Measurements from ENCODE around the gene PLSCR5. TPM values are rescaled to one million over a fixed set of nuclear protein-coding genes. Genes with fewer than 3 reads are reported as not detected.

PLSCR5 gene
- total and polyA plus RNA-seq, 10 of the 15 experiments (the other 5 are each of a cell fraction or from before 2014, with no cell fraction given): 0.06 TPM; not detected in 9

DNA sequence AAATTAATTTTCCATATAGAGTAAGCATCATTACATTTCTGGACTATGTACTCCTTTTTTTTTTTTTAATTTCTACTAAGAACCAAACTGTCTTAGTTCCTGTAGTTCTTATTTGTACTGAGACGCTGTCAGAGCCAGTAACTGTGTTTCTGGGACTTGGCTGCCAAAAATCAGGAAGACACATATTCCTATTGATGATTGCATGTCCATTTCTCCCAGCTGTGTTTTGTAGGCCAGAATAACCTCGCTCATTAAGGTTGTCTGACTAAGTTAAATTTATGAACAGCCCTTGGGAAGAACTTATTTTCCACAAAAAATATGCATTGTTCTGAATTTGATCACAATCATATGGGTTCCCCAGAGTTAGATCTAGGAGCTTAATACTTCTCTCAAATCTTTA is 29.5 kb downstream of the PLSCR5 start:
- TF ChIP-seq IRF4 (IDR thresholded peaks at IDR 0.05; ENCODE audit: low read depth, low read length) (no peak), NBN (IDR thresholded peaks at IDR 0.05) (no peak), JUND (IDR thresholded peaks at IDR 0.05; ENCODE audit: low read depth, low read length) (no peak), TCF3 (IDR thresholded peaks at IDR 0.05; ENCODE audit: borderline replicate concordance, insufficient read depth, low read depth, low read length) (no peak)
- Histone ChIP-seq H3K9ac (ENCODE audit: control insufficient read depth, insufficient read depth, low read length) (no peak overlapping the region), H2AFZ (ENCODE audit: control insufficient read depth, low read depth, low read length) (no peak overlapping the region), H3K27ac (ENCODE audit: control insufficient read depth, insufficient read depth) (no peak overlapping the region), H3K36me3 (ENCODE audit: control insufficient read depth in 2 of 2, insufficient read depth in 2 of 2, low read length in 1 of 2) (no peaks in the 10 kb centered on the region), H3K4me3 (no peak overlapping the region), H3K4me1 (ENCODE audit: control insufficient read depth, insufficient read depth, low read length) (no peaks in the 10 kb centered on the region), H3K27me3 (replicated peaks in 1 of 2; ENCODE audit: control insufficient read depth in 2 of 2, insufficient read depth in 2 of 2, low read length in 1 of 2) (no peaks in the 10 kb centered on the region), H3K79me2 (ENCODE audit: control insufficient read depth, insufficient read depth, low read length) (no peaks in the 10 kb centered on the region), H3K9me3 (replicated peaks; ENCODE audit: control insufficient read depth, insufficient read depth, low read length) (no peaks in the 10 kb centered on the region), H3K4me2 (ENCODE audit: control insufficient read depth, insufficient read depth) (no peak overlapping the region), H4K20me1 (ENCODE audit: control insufficient read depth, insufficient read depth) (no peaks in the 10 kb centered on the region)
- ChIA-PET CTCF (interaction anchor here (0.9 to 2.0 kb wide), 5 partner anchors 381 to 388 kb away, joined by 3 to 9 read pairs (median 4); no protein-coding TSS in a partner anchor), RAD21 (ENCODE audit: unreplicated experiment) (interaction anchor here (1.2 kb wide), 1 partner anchor 510 kb away, joined by 3 read pairs; no protein-coding TSS in a partner anchor), POLR2A (no interaction called here), SMC1A (ENCODE audit: uncharacterized antibody, unreplicated experiment) (interaction anchor here (0.8 to 1.6 kb wide), 4 partner anchors 8 to 510 kb away, joined by 3 to 4 read pairs (median 4); no protein-coding TSS in a partner anchor)
- in situ Hi-C loops (cut with MboI): loop anchor here (5.0 to 25.0 kb wide), 2 partner anchors 358 to 513 kb away; no protein-coding TSS in a partner anchor
- no TSS peak for BruUV-seq (replicated peaks)
- DNase-seq (ENCODE audit: low read depth, low spot score): no peak
- no peak for ATAC-seq
- FAIRE-seq: no peak
- 44% methylated on average over 2 of the region's 2 CpGs for WGBS (ENCODE audit: insufficient coverage, insufficient replicate concordance, low lambda C conversion rate, missing lambda C conversion rate)
- intact Hi-C loops (cut with micrococcal nuclease; ENCODE audit: unreplicated experiment): loop anchor here (5.0 kb wide), 1 partner anchor 513 kb away; no protein-coding TSS in a partner anchor

- no peaks in the 10 kb centered on the region for H3K4me1 ChIP-seq (ENCODE audit: control insufficient read depth, insufficient read depth, low read length)
- POLR2A ChIA-PET: interaction anchor here (1.4 kb wide), 1 partner anchor 22 kb away, joined by 5 read pairs; no protein-coding TSS in a partner anchor
- H3K79me2 ChIP-seq (ENCODE audit: control insufficient read depth, insufficient read depth, low read length): no peaks in the 10 kb centered on the region
- in situ Hi-C loops (cut with MboI) (no loop called here), intact Hi-C loops (cut with micrococcal nuclease; ENCODE audit: unreplicated experiment) (no loop called here)
- DNase-seq (ENCODE audit: low read depth, low spot score) (no peak), FAIRE-seq (no peak), ATAC-seq (no peak)
- CTCF ChIA-PET: interaction anchor here (1.0 to 2.0 kb wide), 3 partner anchors 10 to 384 kb away, joined by 3 to 9 read pairs (median 4); no protein-coding TSS in a partner anchor
- H3K4me3 ChIP-seq: no peak overlapping the region
- BruUV-seq (replicated peaks): no TSS peak
- RAD21 ChIA-PET (ENCODE audit: unreplicated experiment): interaction anchor here (1.4 kb wide), 1 partner anchor 509 kb away, joined by 3 read pairs; no protein-coding TSS in a partner anchor
- H2AFZ ChIP-seq (ENCODE audit: control insufficient read depth, low read depth, low read length): no peak overlapping the region
- no peaks in the 10 kb centered on the region for H3K9me3 ChIP-seq (replicated peaks; ENCODE audit: control insufficient read depth, insufficient read depth, low read length)
- no peaks in the 10 kb centered on the region for H3K36me3 ChIP-seq (ENCODE audit: control insufficient read depth in 2 of 2, insufficient read depth in 2 of 2, low read length in 1 of 2)
- no peaks in the 10 kb centered on the region for H3K27me3 ChIP-seq (replicated peaks in 1 of 2; ENCODE audit: control insufficient read depth in 2 of 2, insufficient read depth in 2 of 2, low read length in 1 of 2)
- no peak overlapping the region for H3K9ac ChIP-seq (ENCODE audit: control insufficient read depth, insufficient read depth, low read length)
- H4K20me1 ChIP-seq (ENCODE audit: control insufficient read depth, insufficient read depth): no peaks in the 10 kb centered on the region
- SMC1A ChIA-PET (ENCODE audit: uncharacterized antibody, unreplicated experiment): interaction anchor here (0.8 to 1.4 kb wide), 5 partner anchors 9 to 385 kb away, joined by 3 to 4 read pairs (median 3); no protein-coding TSS in a partner anchor
- WGBS (ENCODE audit: insufficient coverage, insufficient replicate concordance, low lambda C conversion rate, missing lambda C conversion rate): 0% methylated on average over 1 of the region's 1 CpG
- no peak overlapping the region for H3K27ac ChIP-seq (ENCODE audit: control insufficient read depth, insufficient read depth)
- no peak overlapping the region for H3K4me2 ChIP-seq (ENCODE audit: control insufficient read depth, insufficient read depth)
- TF ChIP-seq EGR1 (IDR thresholded peaks at IDR 0.05; ENCODE audit: borderline replicate concordance in 1 of 2, low read depth in 2 of 2, low read length in 2 of 2): no peak
- TF ChIP-seq SUZ12 (IDR thresholded peaks at IDR 0.05; ENCODE audit: unreplicated experiment): no peak
- TF ChIP-seq FOS (IDR thresholded peaks at IDR 0.05; ENCODE audit: borderline replicate concordance, extremely low read depth, insufficient read length): no peak
- TF ChIP-seq WRNIP1 (IDR thresholded peaks at IDR 0.05; ENCODE audit: borderline replicate concordance, low read depth, low read length): no peak
- no peak for TF ChIP-seq KAT2A (conservative IDR thresholded peaks at IDR 0.05; ENCODE audit: control insufficient read depth, low read depth, low read length)
- no peak for TF ChIP-seq NRF1 (conservative IDR thresholded peaks at IDR 0.05; ENCODE audit: low read depth, low read length)
- TF ChIP-seq, protein P1, sequence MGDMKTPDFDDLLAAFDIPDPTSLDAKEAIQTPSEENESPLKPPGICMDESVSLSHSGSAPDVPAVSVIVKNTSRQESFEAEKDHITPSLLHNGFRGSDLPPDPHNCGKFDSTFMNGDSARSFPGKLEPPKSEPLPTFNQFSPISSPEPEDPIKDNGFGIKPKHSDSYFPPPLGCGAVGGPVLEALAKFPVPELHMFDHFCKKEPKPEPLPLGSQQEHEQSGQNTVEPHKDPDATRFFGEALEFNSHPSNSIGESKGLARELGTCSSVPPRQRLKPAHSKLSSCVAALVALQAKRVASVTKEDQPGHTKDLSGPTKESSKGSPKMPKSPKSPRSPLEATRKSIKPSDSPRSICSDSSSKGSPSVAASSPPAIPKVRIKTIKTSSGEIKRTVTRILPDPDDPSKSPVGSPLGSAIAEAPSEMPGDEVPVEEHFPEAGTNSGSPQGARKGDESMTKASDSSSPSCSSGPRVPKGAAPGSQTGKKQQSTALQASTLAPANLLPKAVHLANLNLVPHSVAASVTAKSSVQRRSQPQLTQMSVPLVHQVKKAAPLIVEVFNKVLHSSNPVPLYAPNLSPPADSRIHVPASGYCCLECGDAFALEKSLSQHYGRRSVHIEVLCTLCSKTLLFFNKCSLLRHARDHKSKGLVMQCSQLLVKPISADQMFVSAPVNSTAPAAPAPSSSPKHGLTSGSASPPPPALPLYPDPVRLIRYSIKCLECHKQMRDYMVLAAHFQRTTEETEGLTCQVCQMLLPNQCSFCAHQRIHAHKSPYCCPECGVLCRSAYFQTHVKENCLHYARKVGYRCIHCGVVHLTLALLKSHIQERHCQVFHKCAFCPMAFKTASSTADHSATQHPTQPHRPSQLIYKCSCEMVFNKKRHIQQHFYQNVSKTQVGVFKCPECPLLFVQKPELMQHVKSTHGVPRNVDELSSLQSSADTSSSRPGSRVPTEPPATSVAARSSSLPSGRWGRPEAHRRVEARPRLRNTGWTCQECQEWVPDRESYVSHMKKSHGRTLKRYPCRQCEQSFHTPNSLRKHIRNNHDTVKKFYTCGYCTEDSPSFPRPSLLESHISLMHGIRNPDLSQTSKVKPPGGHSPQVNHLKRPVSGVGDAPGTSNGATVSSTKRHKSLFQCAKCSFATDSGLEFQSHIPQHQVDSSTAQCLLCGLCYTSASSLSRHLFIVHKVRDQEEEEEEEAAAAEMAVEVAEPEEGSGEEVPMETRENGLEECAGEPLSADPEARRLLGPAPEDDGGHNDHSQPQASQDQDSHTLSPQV (IDR thresholded peaks at IDR 0.05): no peak
- TF ChIP-seq, protein P2, sequence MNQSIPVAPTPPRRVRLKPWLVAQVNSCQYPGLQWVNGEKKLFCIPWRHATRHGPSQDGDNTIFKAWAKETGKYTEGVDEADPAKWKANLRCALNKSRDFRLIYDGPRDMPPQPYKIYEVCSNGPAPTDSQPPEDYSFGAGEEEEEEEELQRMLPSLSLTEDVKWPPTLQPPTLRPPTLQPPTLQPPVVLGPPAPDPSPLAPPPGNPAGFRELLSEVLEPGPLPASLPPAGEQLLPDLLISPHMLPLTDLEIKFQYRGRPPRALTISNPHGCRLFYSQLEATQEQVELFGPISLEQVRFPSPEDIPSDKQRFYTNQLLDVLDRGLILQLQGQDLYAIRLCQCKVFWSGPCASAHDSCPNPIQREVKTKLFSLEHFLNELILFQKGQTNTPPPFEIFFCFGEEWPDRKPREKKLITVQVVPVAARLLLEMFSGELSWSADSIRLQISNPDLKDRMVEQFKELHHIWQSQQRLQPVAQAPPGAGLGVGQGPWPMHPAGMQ (IDR thresholded peaks at IDR 0.05; ENCODE audit: borderline replicate concordance): no peak
These were observed 31.0 kb downstream of the PLSCR5 start for GRCh38 chr3:146574173-146574572.
